Suprapubic skin (tissue), 4 donors: ENCODE data around the gene RPS6KA1. TPM values are rescaled to one million over a fixed set of nuclear protein-coding genes. Genes with fewer than 3 reads are reported as not detected.
A peak's percentile ranks its signal among the peaks of the same experiment; 100 is the strongest.

Experiments
- DNase-seq, 2 donors: peaks; one replicate each; pipeline ENCODE4 v3.0.0-alpha.2; 2019; ENCODE audit warnings: low spot score in 2 of 2
- H3K27ac ChIP-seq: fragments of 200-600 bp; sonication (generic); one replicate; pipeline ENCODE4 v1.5.1; 2019
- H3K27me3 ChIP-seq: fragments of 200-600 bp; sonication (generic); one replicate; pipeline ENCODE4 v1.5.1; 2019
- H3K36me3 ChIP-seq: fragments of 200-600 bp; sonication (generic); one replicate; pipeline ENCODE4 v1.5.1; 2019
- H3K4me1 ChIP-seq: fragments of 200-600 bp; sonication (generic); one replicate; pipeline ENCODE4 v1.5.1; 2019
- H3K4me3 ChIP-seq: fragments of 200-600 bp; sonication (generic); one replicate; pipeline ENCODE4 v1.5.1; 2019; ENCODE audit warnings: mild to moderate bottlenecking
- H3K9me3 ChIP-seq: fragments of 200-600 bp; sonication (generic); one replicate; pipeline ENCODE4 v1.5.1; 2019
- CTCF ChIP-seq, 2 donors: fragments of 200-600 bp in 1 of 2; fragments of 450-650 bp in 1 of 2; sonication (generic) in 1 of 2; IDR thresholded peaks; one replicate each; pipeline ENCODE4 v1.5.1; 2016 to 2019; ENCODE audit warnings: antibody characterized with exemption in 2 of 2, mild to moderate bottlenecking in 1 of 2, moderate library complexity in 1 of 2
- EP300 ChIP-seq: sonication (generic); formaldehyde crosslinking; IDR thresholded peaks from one replicate; pipeline ENCODE4 v1.6.1; 2017; ENCODE audit warnings: antibody characterized with exemption
- POLR2A ChIP-seq, 2 donors: fragments of 450-650 bp; IDR thresholded peaks; one replicate each; pipeline ENCODE4 v1.6.1; 2017; ENCODE audit warnings: antibody characterized with exemption in 2 of 2, mild to moderate bottlenecking in 2 of 2, moderate library complexity in 2 of 2
- POLR2AphosphoS5 ChIP-seq, 3 donors: sonication (generic); formaldehyde crosslinking; IDR thresholded peaks; one replicate each; pipeline ENCODE4 v1.6.1; 2017; ENCODE audit warnings: antibody characterized with exemption in 3 of 3
- WGBS: methylation state at CpG from one replicate; pipeline ENCODE4 v1.1.5; 2018; 5-methylcytosine and 5-hydroxymethylcytosine counted together
- total RNA-seq, 4 donors: library from RNA; depleted of rRNA; stranded (reverse); fragments of >200 nt; gene quantifications; one replicate each; pipeline ENCODE4 v1.1.0, GENCODE V29; 2016

Gene RPS6KA1
- total RNA-seq, 4 donors from 2014 or later = 37.8 to 50.9 (median 43.7) TPM

GRCh38 chr1:26545969-26546323 is 16.4 kb downstream of the RPS6KA1 start:
- no peaks in the 10 kb centered on the region for H3K9me3 ChIP-seq
- H3K4me1 ChIP-seq = peaks cover 44% of the 10 kb centered on the region
- no peak overlapping the region for H3K27ac ChIP-seq
- H3K36me3 ChIP-seq = peaks cover 5% of the 10 kb centered on the region
- DNase-seq = no peak
- TF ChIP-seq POLR2AphosphoS5 (IDR thresholded peaks at IDR 0.05) = no peak
- TF ChIP-seq EP300 = no peak
- TF ChIP-seq POLR2A (IDR thresholded peaks at IDR 0.05) = no peak
- no peak for TF ChIP-seq CTCF (IDR thresholded peaks at IDR 0.05)
- no CpG with 5 or more reads among the region's 4 CpGs for WGBS
- H3K27me3 ChIP-seq = no peaks in the 10 kb centered on the region
- peak overlapping the region; percentile 38 for H3K4me3 ChIP-seq

DNA sequence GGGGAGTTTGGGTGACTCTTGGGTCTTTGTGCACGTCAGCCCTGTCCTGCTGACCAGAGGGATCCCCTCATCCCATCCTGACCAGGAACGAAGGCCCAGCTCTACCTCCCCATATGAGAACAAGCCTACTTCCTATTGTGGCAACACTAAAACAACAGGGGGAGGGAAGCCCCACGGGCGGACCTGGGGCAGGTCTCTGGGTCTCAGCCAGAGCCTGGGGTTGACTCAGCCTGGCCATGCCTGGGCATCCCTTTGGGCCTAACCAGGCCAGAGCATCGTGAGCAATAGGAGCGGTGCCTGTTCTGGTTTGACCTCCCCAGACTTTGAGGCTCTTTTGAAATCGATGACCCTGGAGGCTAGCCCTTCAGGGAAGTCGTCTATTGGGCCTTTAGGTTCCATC is 16.8 kb downstream of the RPS6KA1 start:
- H3K36me3 ChIP-seq = peaks cover 9% of the 10 kb centered on the region
- H3K4me3 ChIP-seq = peak overlapping the region; percentile 38
- H3K4me1 ChIP-seq = peaks cover 39% of the 10 kb centered on the region
- WGBS = 67% methylated on average over 4 of the region's 8 CpGs
- DNase-seq = no peak
- H3K27me3 ChIP-seq = no peaks in the 10 kb centered on the region
- TF ChIP-seq EP300 (no peak), POLR2AphosphoS5 (IDR thresholded peaks at IDR 0.05) (no peak), CTCF (IDR thresholded peaks at IDR 0.05) (no peak), POLR2A (IDR thresholded peaks at IDR 0.05) (no peak)
- no peaks in the 10 kb centered on the region for H3K9me3 ChIP-seq
- H3K27ac ChIP-seq = no peak overlapping the region

- TF ChIP-seq CTCF (IDR thresholded peaks at IDR 0.05) = no peak
- TF ChIP-seq POLR2AphosphoS5 (IDR thresholded peaks at IDR 0.05) = no peak
- TF ChIP-seq EP300 = no peak
- no peak for TF ChIP-seq POLR2A (IDR thresholded peaks at IDR 0.05)
- Histone ChIP-seq H3K9me3 (no peaks in the 10 kb centered on the region), H3K36me3 (peaks cover 14% of the 10 kb centered on the region), H3K27ac (no peak overlapping the region), H3K27me3 (no peaks in the 10 kb centered on the region), H3K4me1 (peaks cover 35% of the 10 kb centered on the region), H3K4me3 (no peak overlapping the region)
- whole genome bisulfite sequencing = 96% methylated on average over 7 of the region's 7 CpGs
- DNase-seq = no peak
These were observed 17.3 kb downstream of the RPS6KA1 start for GRCh38 chr1:26546819-26547218.

GRCh38 chr1:26548841-26549240 is 19.3 kb downstream of the RPS6KA1 start:
- WGBS = 84% methylated on average over 3 of the region's 3 CpGs

DNA sequence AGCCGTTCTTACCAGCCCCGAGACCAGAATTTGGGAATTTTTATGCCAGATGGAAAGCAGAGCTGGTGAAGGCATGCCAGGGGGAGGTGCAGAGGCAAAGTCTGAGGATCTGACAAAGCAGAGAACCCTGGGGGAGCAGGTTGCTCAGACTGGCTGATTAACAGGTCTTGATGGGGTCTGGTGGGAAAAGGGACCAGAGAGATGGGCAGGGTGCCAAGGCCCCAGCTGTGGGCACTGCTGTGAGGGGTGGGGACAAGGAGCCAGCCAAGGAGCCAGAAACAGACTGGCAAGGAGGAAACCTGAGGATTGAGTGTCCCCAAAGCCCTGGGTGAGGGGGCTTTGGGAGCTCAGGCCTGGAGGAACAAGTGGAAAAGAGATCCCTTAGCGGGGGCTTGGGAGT is 21.4 kb downstream of the RPS6KA1 start:
- Histone ChIP-seq H3K4me1 (peaks cover 4% of the 10 kb centered on the region), H3K9me3 (no peaks in the 10 kb centered on the region), H3K4me3 (no peak overlapping the region), H3K36me3 (peaks cover 50% of the 10 kb centered on the region), H3K27ac (no peak overlapping the region), H3K27me3 (no peaks in the 10 kb centered on the region)
- no peak for DNase-seq
- 95% methylated on average over 3 of the region's 3 CpGs for WGBS
- no peak for TF ChIP-seq POLR2A (IDR thresholded peaks at IDR 0.05)

More at GRCh38 chr1:26548841-26549240, 19.3 kb downstream of the RPS6KA1 start:
- no peak overlapping the region for H3K4me3 ChIP-seq
- no peaks in the 10 kb centered on the region for H3K9me3 ChIP-seq
- peaks cover 17% of the 10 kb centered on the region for H3K4me1 ChIP-seq
- peaks cover 29% of the 10 kb centered on the region for H3K36me3 ChIP-seq
- no peaks in the 10 kb centered on the region for H3K27me3 ChIP-seq
- no peak overlapping the region for H3K27ac ChIP-seq
- TF ChIP-seq POLR2A (IDR thresholded peaks at IDR 0.05) (no peak), EP300 (no peak), POLR2AphosphoS5 (IDR thresholded peaks at IDR 0.05) (no peak), CTCF (IDR thresholded peaks at IDR 0.05) (no peak)
- DNase-seq = no peak

DNA sequence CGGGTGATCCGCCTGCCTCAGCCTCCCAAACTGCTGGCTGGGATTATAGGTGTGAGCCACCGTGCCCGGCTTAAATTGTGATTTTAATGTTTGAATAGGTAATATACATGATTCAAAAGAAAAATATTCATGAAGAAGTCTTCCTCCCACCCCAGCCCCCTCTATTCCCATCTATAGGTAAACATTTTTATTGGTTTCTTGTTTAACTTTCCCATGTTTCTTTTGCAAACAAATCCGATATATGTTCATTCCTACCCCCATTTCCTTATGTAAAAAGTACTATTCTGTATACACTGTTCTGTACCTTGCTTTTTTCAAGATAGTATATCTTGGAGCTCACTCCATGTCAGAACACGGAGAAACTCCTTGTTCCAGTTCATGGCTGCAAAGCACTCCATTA is 23.2 kb downstream of the RPS6KA1 start:
- no peak overlapping the region for H3K4me3 ChIP-seq
- no peak overlapping the region for H3K27ac ChIP-seq
- no peak for DNase-seq
- H3K4me1 ChIP-seq = peaks cover 6% of the 10 kb centered on the region
- 94% methylated on average over 6 of the region's 6 CpGs for WGBS
- no peaks in the 10 kb centered on the region for H3K27me3 ChIP-seq
- TF ChIP-seq POLR2AphosphoS5 (IDR thresholded peaks at IDR 0.05) (no peak), CTCF (IDR thresholded peaks at IDR 0.05) (no peak), EP300 (no peak), POLR2A (IDR thresholded peaks at IDR 0.05) (no peak)
- no peaks in the 10 kb centered on the region for H3K9me3 ChIP-seq
- peaks cover 60% of the 10 kb centered on the region for H3K36me3 ChIP-seq
